D721Med (cell line): ENCODE measurements around the gene HOXA6.

Source experiments
- DNase-seq: peaks from one replicate; pipeline ENCODE4 v3.0.0; 2011; ENCODE audit warnings: low spot score; ENCODE audit not compliant: insufficient read length
- FAIRE-seq: peaks from 2 replicates; lab custom pipeline; 2011; peaks lifted over from hg19 to GRCh38; lab: Jason Lieb, UNC
- TF ChIP-seq, protein P1 (sequence below): IDR thresholded peaks from 2 replicates; pipeline ENCODE4 v1.5.1; 2012; ENCODE audit warnings: mild to moderate bottlenecking, control low read depth; ENCODE audit not compliant: insufficient read depth; ENCODE audit errors: missing control alignments

The HOXA6 gene

DNA sequence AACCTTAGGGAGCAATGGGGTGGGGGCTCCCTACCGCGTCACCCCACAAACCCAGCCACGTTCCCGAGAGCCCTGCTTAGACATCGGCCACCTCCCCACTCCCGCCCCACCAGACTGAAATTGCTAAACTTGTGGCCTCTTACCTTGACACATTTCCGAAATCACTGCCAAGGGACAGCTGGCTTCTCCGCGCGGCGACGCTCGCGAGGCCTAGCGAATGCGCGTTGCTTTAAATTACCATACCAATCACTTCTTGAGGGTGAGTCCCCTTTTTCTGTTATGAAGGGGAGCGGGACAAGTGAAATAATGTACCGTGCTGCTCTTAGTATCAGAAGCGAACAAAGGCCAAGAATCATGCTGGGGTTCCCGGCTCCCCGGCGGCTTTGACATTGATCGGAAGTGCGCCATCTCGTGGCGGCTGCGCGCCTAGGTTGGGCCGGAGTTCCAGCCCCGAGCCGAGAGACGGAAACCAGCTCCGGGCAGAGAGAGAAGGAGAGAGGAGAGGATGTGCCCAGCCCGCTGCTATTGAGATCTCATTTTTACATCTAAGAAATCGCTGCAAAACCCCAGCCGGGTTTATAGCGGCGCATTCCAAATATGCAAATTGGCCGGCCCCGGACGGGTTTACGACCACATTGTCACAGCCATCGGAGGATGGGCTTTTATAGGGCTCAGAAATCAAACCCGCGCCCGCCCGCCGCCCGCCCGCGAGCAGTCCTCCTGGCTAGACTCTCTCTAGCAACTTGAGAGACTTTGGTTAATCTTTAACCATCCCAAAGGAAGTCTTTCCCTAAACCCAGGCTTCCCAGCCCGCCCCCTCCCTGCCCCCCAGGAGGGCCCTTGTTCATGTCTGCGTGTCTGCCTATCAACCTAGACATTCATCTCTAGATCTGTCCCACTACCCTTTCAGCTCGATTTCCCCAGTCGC, 32.2 kb upstream of the HOXA6 start:
- peak; percentile 91 for DNase-seq
- no peak for FAIRE-seq
- TF ChIP-seq, protein P1, sequence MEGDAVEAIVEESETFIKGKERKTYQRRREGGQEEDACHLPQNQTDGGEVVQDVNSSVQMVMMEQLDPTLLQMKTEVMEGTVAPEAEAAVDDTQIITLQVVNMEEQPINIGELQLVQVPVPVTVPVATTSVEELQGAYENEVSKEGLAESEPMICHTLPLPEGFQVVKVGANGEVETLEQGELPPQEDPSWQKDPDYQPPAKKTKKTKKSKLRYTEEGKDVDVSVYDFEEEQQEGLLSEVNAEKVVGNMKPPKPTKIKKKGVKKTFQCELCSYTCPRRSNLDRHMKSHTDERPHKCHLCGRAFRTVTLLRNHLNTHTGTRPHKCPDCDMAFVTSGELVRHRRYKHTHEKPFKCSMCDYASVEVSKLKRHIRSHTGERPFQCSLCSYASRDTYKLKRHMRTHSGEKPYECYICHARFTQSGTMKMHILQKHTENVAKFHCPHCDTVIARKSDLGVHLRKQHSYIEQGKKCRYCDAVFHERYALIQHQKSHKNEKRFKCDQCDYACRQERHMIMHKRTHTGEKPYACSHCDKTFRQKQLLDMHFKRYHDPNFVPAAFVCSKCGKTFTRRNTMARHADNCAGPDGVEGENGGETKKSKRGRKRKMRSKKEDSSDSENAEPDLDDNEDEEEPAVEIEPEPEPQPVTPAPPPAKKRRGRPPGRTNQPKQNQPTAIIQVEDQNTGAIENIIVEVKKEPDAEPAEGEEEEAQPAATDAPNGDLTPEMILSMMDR, result peak; percentile 53

DNA sequence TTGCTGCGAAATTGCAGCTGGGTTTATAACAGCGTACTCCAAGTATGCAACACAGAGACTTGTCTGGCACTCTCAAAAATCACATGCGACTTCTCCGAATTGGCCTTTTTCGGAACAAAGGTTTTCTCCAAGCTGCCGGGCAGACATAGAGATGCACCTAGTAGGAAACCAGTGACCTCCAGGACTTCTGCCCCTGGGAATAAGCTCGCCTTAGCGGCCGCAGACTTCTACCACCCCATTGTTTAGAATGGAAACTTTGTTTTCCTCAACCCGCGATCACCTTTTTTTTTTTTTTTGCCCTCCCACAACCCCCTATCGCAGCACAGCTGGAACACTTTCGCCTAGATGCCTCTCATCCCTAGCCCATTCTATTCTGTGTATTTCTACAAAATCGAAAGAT, 31.5 kb upstream of the HOXA6 start:
- TF ChIP-seq, protein P1, result no peak
- FAIRE-seq (no peak), DNase-seq (no peak)

DNA sequence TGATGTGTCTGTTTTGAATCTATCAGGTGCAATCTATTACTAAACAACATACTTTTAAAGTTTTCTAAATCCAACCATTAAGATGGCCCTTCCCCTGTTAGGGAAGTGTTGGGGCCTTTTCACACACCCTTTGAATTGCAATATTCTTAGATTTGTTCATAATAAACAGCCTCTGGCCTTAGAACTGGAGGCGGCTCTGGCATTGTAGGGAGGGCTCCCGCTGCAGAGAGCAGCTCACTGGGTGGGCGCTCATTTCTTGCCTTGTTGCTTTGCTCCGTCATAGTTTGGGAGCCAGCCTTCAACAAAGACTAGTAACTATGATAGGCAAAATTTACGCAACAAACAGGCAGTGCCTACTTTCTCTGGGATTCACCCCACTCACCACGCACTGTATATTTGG, 30.8 kb upstream of the HOXA6 start:
- TF ChIP-seq, protein P1, result no peak
- FAIRE-seq (no peak), DNase-seq (no peak)

DNA sequence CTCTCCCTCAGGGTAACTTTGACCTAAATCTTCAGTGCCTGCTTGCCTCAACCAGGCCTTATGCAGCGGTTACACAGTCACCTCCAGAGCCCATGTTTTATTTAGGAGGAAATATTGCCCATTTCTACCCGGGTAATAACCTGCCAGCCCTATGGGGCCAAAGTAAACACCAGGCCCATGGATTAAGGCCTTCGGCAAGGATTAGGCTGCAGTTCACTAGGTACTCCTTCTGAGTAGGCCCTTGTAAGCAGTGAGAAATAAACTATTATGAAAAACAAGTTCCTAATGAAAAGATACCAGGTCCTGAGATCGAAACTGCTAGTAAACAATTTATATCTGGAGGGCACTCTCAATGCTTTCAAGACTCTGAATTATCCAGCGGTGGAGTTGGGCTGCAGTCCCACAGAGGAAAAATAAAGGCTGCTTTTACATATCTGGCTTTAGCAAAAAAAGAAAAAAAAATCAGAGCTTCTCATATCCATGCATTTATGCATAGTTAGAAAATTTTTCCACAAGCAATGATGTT, 30.3 kb upstream of the HOXA6 start:
- no peak for FAIRE-seq
- no peak for DNase-seq
- TF ChIP-seq, protein P1, result no peak

DNA sequence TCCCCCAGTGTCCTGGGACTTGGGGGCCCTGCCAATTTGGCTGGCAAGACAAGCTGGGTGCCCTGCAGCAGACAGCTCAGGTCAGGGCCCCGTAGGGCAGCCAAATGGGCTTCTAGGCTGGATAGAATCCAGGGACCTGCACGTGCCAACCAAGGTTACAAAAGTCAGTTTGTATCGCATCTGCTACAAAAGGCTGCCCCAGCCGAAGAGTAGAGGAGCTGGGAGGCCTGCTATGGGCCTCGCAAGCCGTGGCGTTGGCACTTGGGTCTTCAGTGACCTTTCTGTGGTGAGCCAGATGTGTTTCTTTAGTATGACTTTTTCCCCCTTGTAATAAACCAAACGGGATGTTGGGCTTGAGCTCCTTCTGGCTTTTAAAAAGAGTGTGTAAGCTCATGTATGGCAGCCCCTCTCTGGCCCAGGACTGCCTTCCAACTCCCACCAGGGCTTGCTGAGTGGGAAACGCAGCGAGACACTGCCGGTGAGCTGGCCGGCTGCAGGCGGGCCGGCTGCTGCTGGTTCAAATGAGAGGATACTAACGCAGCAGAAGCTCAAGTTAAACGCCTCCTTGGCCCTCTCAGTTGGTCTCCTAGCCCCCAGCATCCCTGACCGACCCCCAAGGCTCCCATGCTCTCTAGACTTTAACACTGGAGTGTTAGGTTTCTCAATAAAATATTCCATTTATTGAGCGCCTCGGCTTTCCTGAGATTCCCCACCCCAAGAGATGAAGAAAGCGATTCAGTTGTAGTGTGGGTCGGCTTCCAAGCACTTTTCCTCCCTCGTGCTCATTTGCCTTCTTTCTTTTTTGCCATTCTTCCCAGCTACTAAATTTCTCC, 29.6 kb upstream of the HOXA6 start:
- TF ChIP-seq, protein P1, result no peak
- DNase-seq, result no peak
- no peak for FAIRE-seq

DNA sequence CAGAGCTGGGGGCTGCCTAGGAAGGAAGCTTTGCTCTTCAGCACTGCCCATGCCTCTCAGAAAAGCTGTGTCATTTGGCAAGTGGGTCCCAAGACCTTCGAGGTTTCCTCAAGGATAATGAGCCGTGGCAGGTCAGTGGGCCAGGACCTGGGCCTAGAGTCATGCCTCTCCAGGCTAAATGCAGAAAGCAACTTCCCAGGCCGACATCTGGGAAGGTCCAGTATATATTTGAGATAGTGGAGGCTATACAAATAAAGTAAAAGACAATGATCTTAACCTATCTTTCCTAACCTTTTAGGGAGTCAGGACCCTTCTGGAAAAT, 28.9 kb upstream of the HOXA6 start:
- DNase-seq (no peak), FAIRE-seq (no peak)
- TF ChIP-seq, protein P1, result no peak
